ENCODE results near the gene TRIM29.

TRIM29 gene

DNA sequence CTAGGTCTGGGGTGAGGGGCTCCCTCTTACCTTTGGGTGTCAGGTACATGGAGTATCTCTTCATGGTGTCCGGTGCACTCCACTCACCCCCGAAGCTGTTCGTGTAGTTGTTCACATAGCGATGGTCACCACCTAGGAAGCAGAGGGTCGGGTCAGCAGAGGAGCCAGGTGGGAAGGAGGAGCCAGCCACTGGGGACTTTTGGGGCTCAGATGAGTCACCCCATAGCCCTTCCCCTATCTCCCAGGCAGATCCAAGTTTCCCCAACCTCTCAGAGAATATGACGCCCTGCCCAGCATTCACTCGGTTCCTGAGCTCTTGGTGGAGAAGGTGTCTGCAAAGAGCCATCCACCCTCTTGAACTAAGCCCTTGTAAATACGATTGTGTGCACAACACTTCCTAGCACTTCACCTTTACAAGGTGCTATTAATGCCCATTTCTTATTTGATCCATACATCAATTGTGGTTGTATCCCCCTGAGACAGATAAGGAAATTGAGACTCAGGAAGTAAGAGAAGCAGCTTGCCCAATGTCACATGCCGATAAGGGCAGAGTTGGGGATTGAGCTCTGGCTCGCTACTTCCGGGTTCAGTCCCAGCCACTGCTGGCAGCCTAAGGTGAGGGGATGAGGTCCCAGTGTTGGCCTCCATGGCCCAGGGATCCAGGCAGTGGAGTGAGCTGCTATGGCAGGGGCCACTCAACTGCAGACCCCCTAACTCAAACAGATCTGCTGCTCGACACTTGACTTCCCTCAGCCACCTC, 14.8 kb downstream of the TRIM29 start:
- DNase-seq (ENCODE audit: low spot score) = no peak

DNA sequence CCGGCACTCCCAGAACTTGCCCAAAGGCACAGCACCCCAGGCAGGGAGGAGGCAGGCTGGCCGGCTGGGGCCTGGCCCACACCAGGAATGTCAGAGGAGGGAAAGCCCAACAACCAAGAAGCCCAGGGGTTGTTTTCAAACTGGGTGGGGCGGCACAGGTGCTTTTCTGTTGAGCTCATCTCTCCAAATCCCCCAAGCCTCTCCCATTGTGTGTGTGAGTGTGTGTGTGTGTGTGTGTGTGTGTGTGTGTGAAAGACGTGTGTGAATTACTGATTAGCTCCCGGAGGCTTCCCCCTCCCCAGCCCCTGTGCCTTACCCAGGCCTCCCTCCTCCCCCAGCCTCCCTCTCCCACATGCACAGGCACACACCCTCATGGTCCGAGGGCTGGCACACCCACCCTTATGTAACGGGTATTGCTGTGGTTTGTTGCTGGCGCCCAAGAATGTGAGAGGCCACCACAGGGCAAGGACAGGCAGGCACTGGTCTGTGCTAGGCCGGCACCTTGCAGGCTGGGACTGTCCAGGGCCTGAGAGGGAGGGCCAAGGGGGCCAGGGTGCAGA, 15.9 kb downstream of the TRIM29 start:
- no peak for DNase-seq (ENCODE audit: low spot score)

- DNase-seq (ENCODE audit: low spot score) = no peak
These were observed 16.6 kb downstream of the TRIM29 start for GRCh38 chr11:120121336-120121735.

DNA sequence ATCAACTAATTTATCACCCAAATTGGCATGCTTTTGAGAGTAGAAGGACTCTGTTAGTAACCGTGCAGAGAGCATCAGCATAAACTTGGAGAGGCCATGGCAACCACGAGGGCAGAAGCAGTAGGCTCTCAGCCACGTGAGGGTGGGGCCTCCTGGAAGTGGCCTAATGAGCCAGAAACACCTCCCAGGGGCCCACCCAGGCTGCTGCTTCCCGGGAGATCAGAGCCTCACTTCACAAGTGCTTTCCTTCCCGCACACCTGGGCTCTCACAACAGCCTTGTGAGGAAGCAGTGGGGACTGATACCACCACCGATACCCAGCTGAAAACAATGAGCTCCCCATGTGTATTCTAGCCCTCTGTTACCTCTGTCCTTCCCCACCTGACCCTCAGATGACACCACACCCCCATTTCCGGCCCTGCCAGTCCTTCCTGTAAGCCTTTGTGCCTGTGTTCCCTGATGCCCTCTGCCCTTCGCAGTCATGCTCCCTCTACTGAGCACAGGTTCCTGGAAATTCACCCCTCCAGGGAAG, 17.0 kb downstream of the TRIM29 start:
- no peak for DNase-seq (ENCODE audit: low spot score)

DNA sequence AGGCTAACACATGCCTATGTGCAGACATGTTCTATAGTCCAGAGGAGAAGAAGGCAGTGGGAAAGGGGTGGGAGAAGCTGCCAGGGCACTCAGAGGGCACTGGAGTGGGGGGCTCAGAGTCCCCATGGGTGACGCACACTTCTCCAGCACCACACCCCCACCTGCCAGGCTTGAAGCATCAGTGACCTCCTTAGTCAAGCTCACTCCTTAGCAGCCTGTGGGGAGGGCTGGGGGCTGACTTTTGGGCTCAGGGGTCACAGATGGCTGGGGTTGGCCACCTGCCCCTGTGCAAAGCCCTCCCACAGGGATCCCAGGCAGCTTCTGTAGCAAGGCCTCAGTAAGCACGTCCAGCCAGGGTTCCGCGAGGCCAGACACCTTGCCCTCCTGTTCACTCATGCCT, 18.8 kb downstream of the TRIM29 start:
- DNase-seq (ENCODE audit: low spot score) = no peak

DNA sequence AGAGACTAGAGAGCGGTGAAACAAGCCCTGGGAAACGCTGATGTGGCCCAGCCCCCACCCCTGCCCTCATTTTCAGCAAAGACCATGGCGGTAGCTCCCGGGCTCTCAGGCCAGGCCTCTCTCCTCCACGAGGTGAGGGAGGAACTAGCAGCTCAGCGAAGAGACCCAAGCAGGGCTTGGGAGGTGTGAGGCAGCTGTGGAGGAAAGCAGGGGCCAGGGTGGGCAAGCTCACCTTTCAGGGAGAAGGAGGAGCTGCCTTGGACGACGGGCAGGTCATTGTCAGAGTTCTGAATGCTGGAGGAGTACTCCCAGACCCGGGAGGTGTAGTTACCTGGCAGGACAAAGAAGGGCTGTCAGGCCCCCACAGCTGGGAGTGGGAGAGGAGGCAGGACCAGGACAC, 19.9 kb downstream of the TRIM29 start:
- no peak for DNase-seq (ENCODE audit: low spot score)

GRCh38 chr11:120116966-120117365, 20.9 kb downstream of the TRIM29 start:
- no peak for DNase-seq (ENCODE audit: low spot score)

GRCh38 chr11:120115272-120116000, 22.5 kb downstream of the TRIM29 start:
- DNase-seq (ENCODE audit: low spot score) = no peak

DNA sequence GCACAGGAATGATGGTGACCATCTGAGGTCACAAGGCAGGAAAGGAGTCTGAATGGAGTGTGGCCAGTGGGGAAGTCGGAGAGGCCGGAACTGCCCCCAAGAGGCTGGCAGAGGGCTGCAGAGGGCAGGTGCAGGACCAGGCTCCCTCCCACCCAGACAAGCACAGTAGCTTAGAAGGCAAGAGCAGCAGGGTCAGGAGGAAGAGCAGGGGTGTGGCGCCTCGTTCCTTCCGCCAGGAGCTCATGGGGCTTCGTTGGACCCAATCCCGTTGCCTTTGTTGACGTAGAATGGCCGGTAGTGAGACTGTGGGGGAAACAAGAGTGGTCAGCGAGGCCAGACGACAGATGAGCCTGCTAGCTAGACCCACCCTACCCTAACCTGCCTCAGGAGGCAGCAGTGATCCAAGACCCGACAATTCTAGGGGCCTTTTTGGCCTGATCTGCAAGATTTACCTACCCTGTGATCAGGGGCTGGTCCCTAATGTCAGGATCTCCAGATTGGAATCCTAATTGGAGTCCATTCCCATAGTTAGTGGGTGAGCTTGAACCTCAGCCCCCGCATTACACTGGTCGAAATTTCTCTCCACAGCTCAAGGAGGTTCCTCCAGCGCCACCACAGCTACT, 25.6 kb downstream of the TRIM29 start:
- no peak for DNase-seq (ENCODE audit: low spot score)

GRCh38 chr11:120109531-120109930, 28.4 kb downstream of the TRIM29 start:
- DNase-seq (ENCODE audit: low spot score) = no peak

- no peak for DNase-seq (ENCODE audit: low spot score)
These were observed 29.1 kb downstream of the TRIM29 start for GRCh38 chr11:120108785-120109168.

GRCh38 chr11:120108154-120108784, 29.6 kb downstream of the TRIM29 start:
- DNase-seq (ENCODE audit: low spot score) = peak; percentile 32

DNA sequence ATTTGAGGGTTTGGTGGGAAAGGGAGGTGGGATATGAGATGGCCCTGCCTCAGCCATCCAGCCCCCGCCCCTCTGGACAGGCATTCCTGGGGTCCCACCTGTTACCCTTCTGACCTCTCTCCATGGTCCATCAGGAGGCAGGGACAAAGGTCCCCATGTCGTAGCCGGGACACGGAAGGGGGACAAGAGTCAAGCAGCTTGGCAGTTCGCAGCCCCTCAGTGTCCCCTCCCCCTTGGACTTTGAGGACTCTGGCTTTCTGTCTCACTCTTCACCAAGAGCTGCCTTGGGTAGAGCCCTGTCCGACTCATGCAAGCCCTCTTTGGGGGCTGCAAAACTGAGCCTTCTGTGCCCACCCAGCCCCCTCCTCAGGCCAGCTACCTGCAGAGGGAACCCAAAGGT, 30.2 kb downstream of the TRIM29 start:
- DNase-seq (ENCODE audit: low spot score) = no peak

GRCh38 chr11:120106354-120107150, 31.4 kb downstream of the TRIM29 start:
- DNase-seq (ENCODE audit: low spot score) = no peak

GRCh38 chr11:120105576-120105975, 32.3 kb downstream of the TRIM29 start:
- DNase-seq (ENCODE audit: low spot score) = no peak

GRCh38 chr11:120104041-120104565, 33.8 kb downstream of the TRIM29 start:
- no peak for DNase-seq (ENCODE audit: low spot score)

GRCh38 chr11:120102864-120103122, 35.1 kb downstream of the TRIM29 start:
- no peak for DNase-seq (ENCODE audit: low spot score)

DNA sequence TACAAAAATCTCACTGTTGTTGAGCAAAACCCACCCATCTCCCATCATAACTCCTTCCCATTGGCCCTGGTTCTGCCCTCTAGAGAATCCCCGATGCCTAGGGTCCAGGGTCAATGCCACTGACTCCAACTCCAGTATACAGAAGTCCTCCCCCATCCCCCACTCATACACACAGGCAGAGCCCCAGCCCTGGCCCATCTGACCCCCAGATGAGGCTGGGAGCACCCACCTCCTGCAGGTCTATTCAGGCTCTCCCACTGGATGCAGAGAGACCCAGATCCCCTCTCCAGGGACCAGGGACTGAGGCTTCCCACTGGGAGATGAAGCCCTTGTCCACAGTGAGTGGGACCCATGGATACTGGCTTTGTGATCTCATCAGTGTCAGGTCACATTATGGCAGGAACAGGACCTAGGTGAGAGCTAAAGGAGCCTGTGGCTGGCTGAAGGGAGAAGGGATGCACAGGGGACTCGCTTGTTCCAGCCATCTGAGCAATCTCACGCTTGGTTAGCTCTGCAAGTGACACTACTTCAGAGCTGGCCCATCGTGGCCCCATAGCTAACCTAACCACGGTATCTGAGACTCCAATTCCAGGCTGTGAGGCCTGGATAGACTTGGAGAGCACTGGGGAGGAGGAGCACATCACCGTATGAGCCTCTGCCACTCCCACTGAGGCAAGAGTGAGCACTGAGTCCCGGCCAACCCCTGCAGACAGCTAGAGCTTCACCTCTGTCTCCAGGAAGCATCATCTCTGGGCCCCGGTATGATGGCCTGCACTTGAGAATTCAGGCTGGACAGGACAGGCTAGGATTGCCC, 35.7 kb downstream of the TRIM29 start:
- no peak for DNase-seq (ENCODE audit: low spot score)

- no peak for DNase-seq (ENCODE audit: low spot score)
These were observed 39.4 kb downstream of the TRIM29 start for GRCh38 chr11:120098503-120099020.

DNA sequence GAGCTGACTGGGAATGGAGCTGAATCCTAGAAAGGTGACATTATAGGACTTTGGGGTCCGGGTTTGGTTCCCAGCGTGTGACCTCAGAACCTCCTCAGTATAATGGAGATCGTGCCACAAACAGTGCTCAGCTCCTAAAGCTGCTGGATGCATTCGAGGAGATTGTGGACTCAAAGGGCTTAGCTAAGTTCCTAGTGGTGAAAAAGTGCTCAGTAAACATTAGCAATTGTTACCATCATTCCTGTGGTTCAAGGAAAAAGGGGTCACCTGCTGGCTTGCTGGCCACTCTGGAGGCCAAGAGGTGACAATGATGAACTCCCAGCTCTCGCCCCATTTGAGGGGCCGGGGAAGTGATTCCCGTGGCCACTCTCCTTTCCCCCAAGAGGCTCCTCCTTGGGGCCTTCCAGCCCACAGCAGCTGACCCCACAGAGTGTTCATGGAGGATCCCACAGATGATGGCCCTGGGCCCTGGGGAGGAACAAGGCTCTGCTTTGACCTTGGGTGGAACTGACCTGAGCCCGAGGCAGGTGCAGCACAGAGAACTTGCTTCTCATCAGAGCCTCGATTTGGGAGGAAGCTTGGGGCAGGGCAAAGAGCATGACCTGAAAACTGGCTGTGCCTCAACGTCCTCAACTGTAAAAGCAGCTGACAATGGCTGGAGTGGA, 40.1 kb downstream of the TRIM29 start:
- DNase-seq (ENCODE audit: low spot score) = no peak
